ENCODE measurements around the gene SQOR. TPM values are rescaled to one million over a fixed set of nuclear protein-coding genes. Genes with fewer than 3 reads are reported as not detected.

The SQOR gene
- total RNA-seq, 1 donor from 2014 or later = 124 TPM

GRCh38 chr15:45657764-45658545 lies 23.1 kb downstream of the SQOR start:
- no peak for TF ChIP-seq CTCF (conservative IDR thresholded peaks at IDR 0.05; ENCODE audit: low read depth, low read length)
- H3K4me3 ChIP-seq (ENCODE audit: low read depth, low read length) = no peak overlapping the region
- no peak for DNase-seq (ENCODE audit: low read depth)

GRCh38 chr15:45660231-45660979 lies 25.6 kb downstream of the SQOR start:
- DNase-seq (ENCODE audit: low read depth) = no peak
- TF ChIP-seq CTCF (conservative IDR thresholded peaks at IDR 0.05; ENCODE audit: low read depth, low read length) = peak; percentile 15

GRCh38 chr15:45662375-45662774 lies 27.5 kb downstream of the SQOR start:
- no peak for DNase-seq (ENCODE audit: low read depth)
- H3K4me3 ChIP-seq (ENCODE audit: low read depth, low read length) = no peak overlapping the region
- TF ChIP-seq CTCF (conservative IDR thresholded peaks at IDR 0.05; ENCODE audit: low read depth, low read length) = no peak

More at GRCh38 chr15:45660231-45660979, 25.6 kb downstream of the SQOR start:
- H3K4me3 ChIP-seq (ENCODE audit: low read depth, low read length) = no peak overlapping the region

GRCh38 chr15:45664451-45664850 lies 29.6 kb downstream of the SQOR start:
- no peak overlapping the region for H3K4me3 ChIP-seq (ENCODE audit: low read depth, low read length)
- no peak for TF ChIP-seq CTCF (conservative IDR thresholded peaks at IDR 0.05; ENCODE audit: low read depth, low read length)
- no peak for DNase-seq (ENCODE audit: low read depth)

- no peak for DNase-seq (ENCODE audit: low read depth)
- no peak for TF ChIP-seq CTCF (conservative IDR thresholded peaks at IDR 0.05; ENCODE audit: low read depth, low read length)
- no peak overlapping the region for H3K4me3 ChIP-seq (ENCODE audit: low read depth, low read length)
These were observed 30.4 kb downstream of the SQOR start for GRCh38 chr15:45665261-45665660.

- no peak for DNase-seq (ENCODE audit: low read depth)
- H3K4me3 ChIP-seq (ENCODE audit: low read depth, low read length) = no peak overlapping the region
- peak; percentile 29 for TF ChIP-seq CTCF (conservative IDR thresholded peaks at IDR 0.05; ENCODE audit: low read depth, low read length)
These were observed 31.5 kb downstream of the SQOR start for GRCh38 chr15:45666119-45666875.
